Stimulated activated CD4-positive, alpha-beta T cell treated with anti-CD3 and anti-CD28 coated beads, Interleukin-4, amount 100 ng/mL, for 1 hour (primary cell): ENCODE results near the gene MZF1.
"Not testable (repeated sequence)": the region's sequence is repeated elsewhere in the genome, so short reads cannot be mapped to it uniquely, and the experiment has no call there.

ENCODE experiments used
- DNase-seq: peaks from one replicate; pipeline ENCODE4 v3.0.0-alpha.2; 2020

MZF1 gene

GRCh38 chr19:58572818-58573657 is at the start of gene MZF1:
Gene MZF1, minus strand, starts transcription at chr19:58573335. Its CDS starts 1,946 bp downstream, at chr19:58571389.
- peak; percentile 100 for DNase-seq

GRCh38 chr19:58607213-58607612 is 34.1 kb upstream of the MZF1 start:
- DNase-seq, result not testable (repeated sequence)

- not testable (repeated sequence) for DNase-seq
Measured at GRCh38 chr19:58606251-58606896, 33.2 kb upstream of the MZF1 start.

- DNase-seq, result no peak
Measured at GRCh38 chr19:58586133-58586765, 13.1 kb upstream of the MZF1 start.

- DNase-seq, result no peak
Measured at GRCh38 chr19:58585442-58586132, 12.5 kb upstream of the MZF1 start.

- no peak for DNase-seq
Measured at GRCh38 chr19:58584498-58585441, 11.6 kb upstream of the MZF1 start.

- no peak for DNase-seq
Measured at GRCh38 chr19:58582985-58583384, 9.8 kb upstream of the MZF1 start.

GRCh38 chr19:58581227-58582141 is 8.3 kb upstream of the MZF1 start:
- peak; percentile 90 for DNase-seq

GRCh38 chr19:58579473-58580142 is 6.5 kb upstream of the MZF1 start:
- no peak for DNase-seq

- no peak for DNase-seq
Measured at GRCh38 chr19:58578012-58578925, 5.1 kb upstream of the MZF1 start.

GRCh38 chr19:58577581-58577980 is 4.4 kb upstream of the MZF1 start:
- not testable (repeated sequence) for DNase-seq

- peak; percentile 76 for DNase-seq
Measured at GRCh38 chr19:58575183-58576041, 2.3 kb upstream of the MZF1 start.

GRCh38 chr19:58573658-58574164 is 576 bp upstream of the MZF1 start:
- DNase-seq, result no peak

- DNase-seq, result no peak
Measured at GRCh38 chr19:58572026-58572817, 913 bp downstream of the MZF1 start.

- DNase-seq, result no peak
Measured at GRCh38 chr19:58571575-58571947, 1.6 kb downstream of the MZF1 start.

- DNase-seq, result no peak
Measured at GRCh38 chr19:58570770-58571574, 2.2 kb downstream of the MZF1 start.
